IMR-90 (cell line): ENCODE results near the gene GRIK3. TPM values are rescaled to one million over a fixed set of nuclear protein-coding genes. Genes with fewer than 3 reads are reported as not detected.

ENCODE experiments used
- ATAC-seq: fragments of 200-7000 bp; cut with Tn5 transposase; 2 replicates; pipeline ENCODE4 v1.9.1; 2020; ENCODE audit warnings: low read depth, mild to moderate bottlenecking, moderate library complexity
- BruUV-seq: library from RNA; stranded (reverse); fragments of 400-500 nt; replicated peaks from 2 replicates; lab custom pipeline; 2021; lab: Mats Ljungman, UMichigan
- CTCF ChIA-PET: fragments of 300-600 bp; formaldehyde crosslinking; extraction: SDS; loops from one replicate; lab custom pipeline; 2021; ENCODE audit warnings: antibody characterized with exemption; lab: Yijun Ruan, JAX
- POLR2A ChIA-PET: fragments of 300-600 bp; sonication (Branson Sonifier 250); formaldehyde crosslinking; loops from one replicate; lab custom pipeline; 2022; ENCODE audit warnings: antibody characterized with exemption; ENCODE audit not compliant: unreplicated experiment; lab: Charles Lee
- DNase-seq: peaks from one replicate; pipeline ENCODE4 v3.0.0; 2013
- H2AFZ ChIP-seq: replicated peaks from 2 replicates; pipeline ENCODE3; 2013; ENCODE audit warnings: low read length, mild to moderate bottlenecking; ENCODE audit not compliant: poor library complexity
- H2AK5ac ChIP-seq: 2 replicates; pipeline ENCODE4 v1.6.1; 2013; ENCODE audit warnings: low read depth, low read length, inconsistent platforms
- H2AK9ac ChIP-seq: replicated peaks from 2 replicates; pipeline ENCODE3; 2013; ENCODE audit warnings: mild to moderate bottlenecking, low read depth, low read length, moderate library complexity; ENCODE audit not compliant: poor library complexity
- H2BK120ac ChIP-seq: 2 replicates; pipeline ENCODE4 v1.6.1; 2013; ENCODE audit warnings: low read depth, low read length, inconsistent platforms
- H2BK15ac ChIP-seq: 3 replicates; pipeline ENCODE4 v1.6.1; 2013; ENCODE audit warnings: low read depth, low read length, inconsistent platforms
- H2BK20ac ChIP-seq: 2 replicates; pipeline ENCODE4 v1.6.1; 2013; ENCODE audit warnings: low read depth, mild to moderate bottlenecking, inconsistent platforms, low read length, moderate library complexity
- H2BK5ac ChIP-seq: 2 replicates; pipeline ENCODE4 v1.6.1; 2013; ENCODE audit warnings: mild to moderate bottlenecking, low read depth, low read length, inconsistent platforms; ENCODE audit not compliant: poor library complexity, severe bottlenecking
- H3K14ac ChIP-seq: replicated peaks from 2 replicates; pipeline ENCODE4 v1.6.1; 2013; ENCODE audit warnings: low read depth, low read length, inconsistent platforms
- H3K18ac ChIP-seq: 2 replicates; pipeline ENCODE4 v1.6.1; 2013; ENCODE audit warnings: low read depth, low read length, control low read depth
- H3K23ac ChIP-seq: 2 replicates; pipeline ENCODE4 v1.6.1; 2013; ENCODE audit warnings: low read depth, low read length, inconsistent platforms
- H3K27ac ChIP-seq: 2 replicates; pipeline ENCODE4 v1.5.1; 2013; ENCODE audit warnings: mild to moderate bottlenecking, control low read depth, low read length; ENCODE audit not compliant: insufficient read depth
- H3K27me3 ChIP-seq: 2 replicates; pipeline ENCODE4 v1.6.1; 2013; ENCODE audit warnings: low read length; ENCODE audit not compliant: control insufficient read depth, insufficient read depth
- H3K36me3 ChIP-seq: 2 replicates; pipeline ENCODE4 v1.6.1; 2013; ENCODE audit warnings: low read length, mixed read lengths; ENCODE audit not compliant: control insufficient read depth, insufficient read depth
- H3K4ac ChIP-seq: 2 replicates; pipeline ENCODE4 v1.6.1; 2013; ENCODE audit warnings: low read depth, low read length, inconsistent platforms
- H3K4me1 ChIP-seq: 2 replicates; pipeline ENCODE4 v1.6.1; 2013; ENCODE audit warnings: low read length, mixed read lengths; ENCODE audit not compliant: control insufficient read depth, insufficient read depth
- H3K4me2 ChIP-seq: 2 replicates; pipeline ENCODE4 v1.6.1; 2013; ENCODE audit warnings: low read depth, mild to moderate bottlenecking, control low read depth, low read length, moderate library complexity
- H3K4me3 ChIP-seq: 2 replicates; pipeline ENCODE4 v1.5.1; 2013; ENCODE audit warnings: low read depth, mild to moderate bottlenecking, control low read depth, low read length, moderate library complexity; ENCODE audit not compliant: insufficient read depth
- H3K56ac ChIP-seq: 2 replicates; pipeline ENCODE4 v1.6.1; 2013; ENCODE audit warnings: low read length, inconsistent platforms; ENCODE audit not compliant: insufficient read depth; ENCODE audit errors: extremely low read depth
- H3K79me1 ChIP-seq, 2 experiments: 2 replicates each; pipeline ENCODE4 v1.6.1; 2013; ENCODE audit warnings: low read length in 2 of 2, inconsistent platforms in 1 of 2, low read depth in 1 of 2
- H3K9ac ChIP-seq: 2 replicates; pipeline ENCODE4 v1.6.1; 2013; ENCODE audit warnings: low read depth, low read length, control low read depth
- H3K9me1 ChIP-seq: 2 replicates; pipeline ENCODE4 v1.6.1; 2013; ENCODE audit warnings: low read length, inconsistent platforms; ENCODE audit not compliant: insufficient read depth
- H3K9me3 ChIP-seq: 2 replicates; pipeline ENCODE4 v1.6.1; 2013; ENCODE audit warnings: low read length; ENCODE audit not compliant: control insufficient read depth, insufficient read depth
- H4K20me1 ChIP-seq: 2 replicates; pipeline ENCODE4 v1.6.1; 2013; ENCODE audit warnings: low read length, inconsistent platforms; ENCODE audit not compliant: insufficient read depth
- H4K5ac ChIP-seq: 2 replicates; pipeline ENCODE4 v1.6.1; 2013; ENCODE audit warnings: mild to moderate bottlenecking, low read depth, low read length, control low read depth
- H4K8ac ChIP-seq, 2 experiments: 2 replicates each; pipeline ENCODE4 v1.6.1; 2013; ENCODE audit warnings: low read depth in 2 of 2, low read length in 2 of 2, control low read depth in 1 of 2, inconsistent platforms in 1 of 2
- H4K91ac ChIP-seq: 2 replicates; pipeline ENCODE4 v1.6.1; 2013; ENCODE audit warnings: low read depth, low read length, inconsistent platforms; ENCODE audit not compliant: insufficient read depth
- BHLHE40 ChIP-seq: fragments of 150-350 bp; IDR thresholded peaks from 2 replicates; pipeline ENCODE4 v1.6.1; 2016; ENCODE audit warnings: mild to moderate bottlenecking, low read depth, low read length
- CEBPB ChIP-seq: IDR thresholded peaks from 2 replicates; pipeline ENCODE4 v1.6.1; 2012; ENCODE audit warnings: low read depth, low read length, improper control_type of control experiment
- CHD1 ChIP-seq: IDR thresholded peaks from 2 replicates; pipeline ENCODE4 v1.6.1; 2012; ENCODE audit warnings: low read depth, low read length, improper control_type of control experiment
- ELK1 ChIP-seq: fragments of 150-350 bp; IDR thresholded peaks from 2 replicates; pipeline ENCODE4 v1.6.1; 2016; ENCODE audit warnings: low read depth, mild to moderate bottlenecking, low read length, moderate library complexity, borderline replicate concordance
- FOS ChIP-seq: fragments of 150-350 bp; IDR thresholded peaks from 2 replicates; pipeline ENCODE4 v1.6.1; 2016; ENCODE audit warnings: low read depth, low read length
- MAFK ChIP-seq: IDR thresholded peaks from 2 replicates; pipeline ENCODE4 v1.6.1; 2012; ENCODE audit warnings: low read depth, low read length, improper control_type of control experiment
- MAZ ChIP-seq: IDR thresholded peaks from 2 replicates; pipeline ENCODE4 v1.6.1; 2012; ENCODE audit warnings: low read depth, mild to moderate bottlenecking, low read length, improper control_type of control experiment, moderate library complexity, borderline replicate concordance
- MXI1 ChIP-seq: IDR thresholded peaks from 2 replicates; pipeline ENCODE4 v1.6.1; 2012; ENCODE audit warnings: low read depth, mild to moderate bottlenecking, low read length, moderate library complexity, borderline replicate concordance
- NFE2L2 ChIP-seq: fragments of 150-350 bp; IDR thresholded peaks from 2 replicates; pipeline ENCODE4 v1.6.1; 2016; ENCODE audit warnings: low read depth, mild to moderate bottlenecking, low read length
- POLR2A ChIP-seq: IDR thresholded peaks from 2 replicates; pipeline ENCODE4 v1.6.1; 2012; ENCODE audit warnings: mild to moderate bottlenecking, low read depth, low read length
- RAD21 ChIP-seq: IDR thresholded peaks from 2 replicates; pipeline ENCODE4 v1.6.1; 2012; ENCODE audit warnings: low read length, improper control_type of control experiment
- RCOR1 ChIP-seq: IDR thresholded peaks from 2 replicates; pipeline ENCODE4 v1.6.1; 2012; ENCODE audit warnings: mild to moderate bottlenecking, low read length, improper control_type of control experiment; ENCODE audit not compliant: insufficient replicate concordance
- RFX5 ChIP-seq: IDR thresholded peaks from 2 replicates; pipeline ENCODE4 v1.8.0; 2012; ENCODE audit warnings: low read depth, mild to moderate bottlenecking, low read length, moderate library complexity
- SMC3 ChIP-seq: fragments of 150-350 bp; IDR thresholded peaks from 2 replicates; pipeline ENCODE4 v1.6.1; 2016; ENCODE audit warnings: low read depth, mild to moderate bottlenecking, antibody characterized with exemption, low read length, moderate library complexity
- WGBS, 2 experiments: methylation state at CpG; one replicate each; pipeline versions ENCODE4 v1.1.5 to v1.1.7; 2013; ENCODE audit warnings: missing lambda C conversion rate in 2 of 2; ENCODE audit not compliant: insufficient read length in 1 of 2; ENCODE audit errors: extremely low coverage in 2 of 2; 5-methylcytosine and 5-hydroxymethylcytosine counted together
- dilution Hi-C: fragments of 300-500 bp; cut with HindIII; formaldehyde crosslinking; loops from one replicate; pipeline ENCODE4 v1.14.3; 2018; ENCODE audit warnings: low sequenced_read_pairs; ENCODE audit not compliant: unreplicated experiment
- in situ Hi-C: fragments of 300-500 bp; cut with MboI; formaldehyde crosslinking; loops from 3 replicates; pipeline ENCODE4 v1.14.3; 2019; ENCODE audit warnings: low sequenced_read_pairs, inconsistent platforms, mixed read lengths
- intact Hi-C: fragments of 100-400 bp; cut with micrococcal nuclease; formaldehyde crosslinking; loops from 2 replicates; pipeline ENCODE4 v1.10.0; 2022
- polyA plus RNA-seq, 3 experiments: library from polyadenylated mRNA; depleted of rRNA; stranded (reverse); fragments of >200 nt; gene quantifications; 2 replicates each; pipeline ENCODE4 v1.2.3, GENCODE V29; 2012; ENCODE audit warnings: low replicate concordance in 1 of 3
- total RNA-seq: library from RNA; depleted of rRNA; stranded (reverse); fragments of >200 nt; gene quantifications from 2 replicates; pipeline ENCODE4 v1.2.3, GENCODE V29; 2012
- TF ChIP-seq, protein P1 (sequence below): fragments of 150-350 bp; IDR thresholded peaks from 2 replicates; pipeline ENCODE4 v1.6.1; 2017; ENCODE audit warnings: mild to moderate bottlenecking, antibody characterized with exemption, low read length, low read depth
- TF ChIP-seq, protein P2 (sequence below): conservative IDR thresholded peaks from 2 replicates; pipeline ENCODE4 v1.5.1; 2012; ENCODE audit warnings: mild to moderate bottlenecking, low read depth, low read length, improper control_type of control experiment

The GRIK3 gene
- total and polyA plus RNA-seq, 2 of the 4 experiments (the other 2 are of a cell fraction) = not detected

- no CpG with 5 or more reads among the region's 4 CpGs for WGBS, 2 experiments
- Histone ChIP-seq H3K14ac (no peak overlapping the region), H3K4me2 (no peak overlapping the region), H3K56ac (no peak overlapping the region), H3K4me3 (no peak overlapping the region), H3K23ac (no peak overlapping the region), H2BK120ac (no peak overlapping the region), H2BK5ac (no peak overlapping the region), H3K18ac (no peak overlapping the region), H3K36me3 (no peaks in the 10 kb centered on the region), H4K20me1 (no peaks in the 10 kb centered on the region), H2AK9ac (no peak overlapping the region), H3K4me1 (no peaks in the 10 kb centered on the region), H3K79me1 (no peaks in the 10 kb centered on the region), H4K91ac (no peak overlapping the region), H4K5ac (no peak overlapping the region), H4K8ac (no peak overlapping the region), H2BK15ac (no peak overlapping the region), H2AK5ac (no peak overlapping the region), H3K9ac (no peak overlapping the region), H3K27ac (no peak overlapping the region), H2BK20ac (no peak overlapping the region), H3K9me1 (no peaks in the 10 kb centered on the region), H3K9me3 (no peaks in the 10 kb centered on the region), H3K4ac (no peak overlapping the region), H3K27me3 (no peaks in the 10 kb centered on the region), H2AFZ (no peak overlapping the region)
- no peak for DNase-seq
- ChIA-PET CTCF (no interaction called here), POLR2A (no interaction called here)
- no peak for TF ChIP-seq FOS
- TF ChIP-seq SMC3 = no peak
- TF ChIP-seq MXI1 = no peak
- TF ChIP-seq POLR2A = no peak
- no peak for TF ChIP-seq CEBPB
- TF ChIP-seq, protein P1, sequence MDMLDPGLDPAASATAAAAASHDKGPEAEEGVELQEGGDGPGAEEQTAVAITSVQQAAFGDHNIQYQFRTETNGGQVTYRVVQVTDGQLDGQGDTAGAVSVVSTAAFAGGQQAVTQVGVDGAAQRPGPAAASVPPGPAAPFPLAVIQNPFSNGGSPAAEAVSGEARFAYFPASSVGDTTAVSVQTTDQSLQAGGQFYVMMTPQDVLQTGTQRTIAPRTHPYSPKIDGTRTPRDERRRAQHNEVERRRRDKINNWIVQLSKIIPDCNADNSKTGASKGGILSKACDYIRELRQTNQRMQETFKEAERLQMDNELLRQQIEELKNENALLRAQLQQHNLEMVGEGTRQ = no peak
- no peak for TF ChIP-seq RFX5
- TF ChIP-seq, protein P2, sequence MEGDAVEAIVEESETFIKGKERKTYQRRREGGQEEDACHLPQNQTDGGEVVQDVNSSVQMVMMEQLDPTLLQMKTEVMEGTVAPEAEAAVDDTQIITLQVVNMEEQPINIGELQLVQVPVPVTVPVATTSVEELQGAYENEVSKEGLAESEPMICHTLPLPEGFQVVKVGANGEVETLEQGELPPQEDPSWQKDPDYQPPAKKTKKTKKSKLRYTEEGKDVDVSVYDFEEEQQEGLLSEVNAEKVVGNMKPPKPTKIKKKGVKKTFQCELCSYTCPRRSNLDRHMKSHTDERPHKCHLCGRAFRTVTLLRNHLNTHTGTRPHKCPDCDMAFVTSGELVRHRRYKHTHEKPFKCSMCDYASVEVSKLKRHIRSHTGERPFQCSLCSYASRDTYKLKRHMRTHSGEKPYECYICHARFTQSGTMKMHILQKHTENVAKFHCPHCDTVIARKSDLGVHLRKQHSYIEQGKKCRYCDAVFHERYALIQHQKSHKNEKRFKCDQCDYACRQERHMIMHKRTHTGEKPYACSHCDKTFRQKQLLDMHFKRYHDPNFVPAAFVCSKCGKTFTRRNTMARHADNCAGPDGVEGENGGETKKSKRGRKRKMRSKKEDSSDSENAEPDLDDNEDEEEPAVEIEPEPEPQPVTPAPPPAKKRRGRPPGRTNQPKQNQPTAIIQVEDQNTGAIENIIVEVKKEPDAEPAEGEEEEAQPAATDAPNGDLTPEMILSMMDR = no peak
- no peak for TF ChIP-seq RAD21
- TF ChIP-seq NFE2L2 = no peak
- no peak for TF ChIP-seq CHD1
- TF ChIP-seq RCOR1 = no peak
- TF ChIP-seq MAFK = no peak
- TF ChIP-seq MAZ = no peak
- TF ChIP-seq BHLHE40 = no peak
- no peak for TF ChIP-seq ELK1
- in situ Hi-C loops (no loop called here), dilution Hi-C loops (no loop called here), intact Hi-C loops (no loop called here)
- BruUV-seq = no TSS peak
- no peak for ATAC-seq
These were observed 166.7 kb downstream of the GRIK3 start for GRCh38 chr1:36867575-36867974.
